Measurements from ENCODE around the gene ZNF438. TPM values are rescaled to one million over a fixed set of nuclear protein-coding genes. Genes with fewer than 3 reads are reported as not detected.

Gene ZNF438
- total RNA-seq, 1 experiment from 2014 or later, result 2.0 TPM

- Histone ChIP-seq H3K36me3 (ENCODE audit: insufficient read depth, low read length, poor library complexity, severe bottlenecking) (no peaks in the 10 kb centered on the region), H3K4me1 (ENCODE audit: insufficient read depth, low read length, poor library complexity, severe bottlenecking) (no peaks in the 10 kb centered on the region), H3K4me3 (ENCODE audit: low read depth, low read length, poor library complexity, severe bottlenecking) (no peak overlapping the region), H3K9me3 (ENCODE audit: low read depth, low read length, poor library complexity, severe bottlenecking) (no peaks in the 10 kb centered on the region), H3K27ac (ENCODE audit: low read depth, low read length, poor library complexity, severe bottlenecking) (no peak overlapping the region), H3K27me3 (replicated peaks; ENCODE audit: insufficient read depth, low read depth, low read length, poor library complexity) (no peaks in the 10 kb centered on the region)
- CTCF ChIA-PET, result no interaction called here
- BruUV-seq (replicated peaks), result no TSS peak
- TF ChIP-seq EZH2 (IDR thresholded peaks at IDR 0.05; ENCODE audit: borderline replicate concordance, low read depth, low read length, poor library complexity, severe bottlenecking), result no peak
- TF ChIP-seq CTCF (conservative IDR thresholded peaks at IDR 0.05; ENCODE audit: low read depth, low read length), result no peak
- DNase-seq (ENCODE audit: low spot score), result no peak
- POLR2A ChIA-PET (ENCODE audit: low non-redundant PET), result no interaction called here
- intact Hi-C loops (cut with micrococcal nuclease; ENCODE audit: unreplicated experiment), result no loop called here
Observed at GRCh38 chr10:31018356-31018750, 13.3 kb downstream of the ZNF438 start.

- Histone ChIP-seq H3K4me3 (ENCODE audit: low read depth, low read length, poor library complexity, severe bottlenecking) (no peak overlapping the region), H3K27me3 (replicated peaks; ENCODE audit: insufficient read depth, low read depth, low read length, poor library complexity) (no peaks in the 10 kb centered on the region), H3K27ac (ENCODE audit: low read depth, low read length, poor library complexity, severe bottlenecking) (no peak overlapping the region), H3K36me3 (ENCODE audit: insufficient read depth, low read length, poor library complexity, severe bottlenecking) (no peaks in the 10 kb centered on the region), H3K4me1 (ENCODE audit: insufficient read depth, low read length, poor library complexity, severe bottlenecking) (no peaks in the 10 kb centered on the region), H3K9me3 (ENCODE audit: low read depth, low read length, poor library complexity, severe bottlenecking) (no peaks in the 10 kb centered on the region)
- intact Hi-C loops (cut with micrococcal nuclease; ENCODE audit: unreplicated experiment), result no loop called here
- no peak for DNase-seq (ENCODE audit: low spot score)
- CTCF ChIA-PET, result no interaction called here
- no TSS peak for BruUV-seq (replicated peaks)
- TF ChIP-seq CTCF (conservative IDR thresholded peaks at IDR 0.05; ENCODE audit: low read depth, low read length) (no peak), EZH2 (IDR thresholded peaks at IDR 0.05; ENCODE audit: borderline replicate concordance, low read depth, low read length, poor library complexity, severe bottlenecking) (no peak)
- POLR2A ChIA-PET (ENCODE audit: low non-redundant PET), result no interaction called here
Observed at GRCh38 chr10:31017534-31018355, 13.9 kb downstream of the ZNF438 start.

GRCh38 chr10:31014161-31014875, 17.3 kb downstream of the ZNF438 start:
- Histone ChIP-seq H3K27ac (ENCODE audit: low read depth, low read length, poor library complexity, severe bottlenecking) (no peak overlapping the region), H3K4me3 (ENCODE audit: low read depth, low read length, poor library complexity, severe bottlenecking) (no peak overlapping the region), H3K36me3 (ENCODE audit: insufficient read depth, low read length, poor library complexity, severe bottlenecking) (no peaks in the 10 kb centered on the region), H3K9me3 (ENCODE audit: low read depth, low read length, poor library complexity, severe bottlenecking) (no peaks in the 10 kb centered on the region), H3K4me1 (ENCODE audit: insufficient read depth, low read length, poor library complexity, severe bottlenecking) (no peaks in the 10 kb centered on the region), H3K27me3 (replicated peaks; ENCODE audit: insufficient read depth, low read depth, low read length, poor library complexity) (no peaks in the 10 kb centered on the region)
- intact Hi-C loops (cut with micrococcal nuclease; ENCODE audit: unreplicated experiment), result no loop called here
- ChIA-PET POLR2A (ENCODE audit: low non-redundant PET) (no interaction called here), CTCF (no interaction called here)
- BruUV-seq (replicated peaks), result no TSS peak
- DNase-seq (ENCODE audit: low spot score), result no peak
- TF ChIP-seq CTCF (conservative IDR thresholded peaks at IDR 0.05; ENCODE audit: low read depth, low read length), result no peak
- TF ChIP-seq EZH2 (IDR thresholded peaks at IDR 0.05; ENCODE audit: borderline replicate concordance, low read depth, low read length, poor library complexity, severe bottlenecking), result no peak
